IPS-15b (cell line): ENCODE results near the gene POU4F2.
A peak's percentile ranks its signal among the peaks of the same experiment; 100 is the strongest.

Experiments used
- H3K27me3 ChIP-seq: one replicate; pipeline ENCODE4 v1.6.1; 2013; ENCODE audit warnings: low read length; ENCODE audit not compliant: control insufficient read depth, insufficient read depth
- H3K36me3 ChIP-seq: one replicate; pipeline ENCODE4 v1.6.1; 2013; ENCODE audit warnings: low read length; ENCODE audit not compliant: control insufficient read depth, insufficient read depth
- H3K4me1 ChIP-seq: one replicate; pipeline ENCODE4 v1.6.1; 2013; ENCODE audit warnings: mild to moderate bottlenecking, low read length; ENCODE audit not compliant: control insufficient read depth, insufficient read depth
- H3K4me3 ChIP-seq: one replicate; pipeline ENCODE4 v1.5.1; 2013; ENCODE audit warnings: low read depth, low read length
- H3K9ac ChIP-seq: one replicate; pipeline ENCODE4 v1.6.1; 2013; ENCODE audit warnings: low read depth, mild to moderate bottlenecking, low read length
- H3K9me3 ChIP-seq: one replicate; pipeline ENCODE4 v1.6.1; 2013; ENCODE audit warnings: mild to moderate bottlenecking, low read length; ENCODE audit not compliant: control insufficient read depth, insufficient read depth

The POU4F2 gene, protein sequence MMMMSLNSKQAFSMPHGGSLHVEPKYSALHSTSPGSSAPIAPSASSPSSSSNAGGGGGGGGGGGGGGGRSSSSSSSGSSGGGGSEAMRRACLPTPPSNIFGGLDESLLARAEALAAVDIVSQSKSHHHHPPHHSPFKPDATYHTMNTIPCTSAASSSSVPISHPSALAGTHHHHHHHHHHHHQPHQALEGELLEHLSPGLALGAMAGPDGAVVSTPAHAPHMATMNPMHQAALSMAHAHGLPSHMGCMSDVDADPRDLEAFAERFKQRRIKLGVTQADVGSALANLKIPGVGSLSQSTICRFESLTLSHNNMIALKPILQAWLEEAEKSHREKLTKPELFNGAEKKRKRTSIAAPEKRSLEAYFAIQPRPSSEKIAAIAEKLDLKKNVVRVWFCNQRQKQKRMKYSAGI

DNA sequence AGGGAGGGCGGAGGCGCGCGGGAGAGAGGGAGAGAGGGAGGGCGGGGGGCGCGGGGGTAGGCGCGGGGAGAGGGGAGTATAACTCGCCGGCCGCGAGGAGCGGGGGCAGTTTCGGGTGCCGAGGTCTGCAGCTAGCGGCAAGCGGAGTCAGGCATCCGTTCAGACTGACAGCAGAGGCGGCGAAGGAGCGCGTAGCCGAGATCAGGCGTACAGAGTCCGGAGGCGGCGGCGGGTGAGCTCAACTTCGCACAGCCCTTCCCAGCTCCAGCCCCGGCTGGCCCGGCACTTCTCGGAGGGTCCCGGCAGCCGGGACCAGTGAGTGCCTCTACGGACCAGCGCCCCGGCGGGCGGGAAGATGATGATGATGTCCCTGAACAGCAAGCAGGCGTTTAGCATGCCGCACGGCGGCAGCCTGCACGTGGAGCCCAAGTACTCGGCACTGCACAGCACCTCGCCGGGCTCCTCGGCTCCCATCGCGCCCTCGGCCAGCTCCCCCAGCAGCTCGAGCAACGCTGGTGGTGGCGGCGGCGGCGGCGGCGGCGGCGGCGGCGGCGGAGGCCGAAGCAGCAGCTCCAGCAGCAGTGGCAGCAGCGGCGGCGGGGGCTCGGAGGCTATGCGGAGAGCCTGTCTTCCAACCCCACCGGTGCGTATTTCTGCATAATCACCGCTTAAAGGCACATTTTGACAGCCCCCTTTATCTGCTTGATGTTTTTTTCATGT lies at the start of gene POU4F2:
POU4F2 (plus strand) TSS at position 108 of the 720 bp plus-strand sequence; CDS start at position 356, 248 bp downstream.
- H3K9ac ChIP-seq: no peak within 1 kb of the TSS
- H3K36me3 ChIP-seq: no peaks in the 10 kb centered on the region
- H3K4me1 ChIP-seq: no peaks in the 10 kb centered on the region
- H3K9me3 ChIP-seq: no peaks in the 10 kb centered on the region
- peak within 1 kb of the TSS; percentile 41 for H3K4me3 ChIP-seq
- peaks cover 97% of the 10 kb centered on the region for H3K27me3 ChIP-seq

DNA sequence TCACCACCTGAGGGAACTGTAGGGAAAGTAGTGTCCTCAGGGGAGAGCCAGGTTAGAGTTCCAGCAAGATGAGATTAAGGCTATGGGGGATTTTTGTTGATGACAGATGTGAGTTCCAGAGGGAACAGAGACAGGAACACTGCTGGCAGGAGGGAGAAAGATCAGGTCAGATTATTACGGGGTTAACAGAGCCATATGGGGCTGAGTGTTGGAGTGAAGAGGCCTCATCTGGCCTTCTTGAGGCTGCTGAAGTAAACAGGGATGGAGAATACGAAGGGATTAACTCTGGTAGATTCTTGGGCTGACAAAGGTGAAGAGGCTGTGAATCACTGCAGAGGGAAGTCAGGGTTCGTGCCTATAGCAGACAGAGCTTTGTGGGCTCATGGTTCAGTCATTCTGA lies 47.9 kb upstream of the POU4F2 start:
- Histone ChIP-seq H3K9me3 (no peaks in the 10 kb centered on the region), H3K36me3 (no peaks in the 10 kb centered on the region), H3K27me3 (no peaks in the 10 kb centered on the region), H3K9ac (no peak overlapping the region), H3K4me1 (no peaks in the 10 kb centered on the region), H3K4me3 (no peak overlapping the region)

DNA sequence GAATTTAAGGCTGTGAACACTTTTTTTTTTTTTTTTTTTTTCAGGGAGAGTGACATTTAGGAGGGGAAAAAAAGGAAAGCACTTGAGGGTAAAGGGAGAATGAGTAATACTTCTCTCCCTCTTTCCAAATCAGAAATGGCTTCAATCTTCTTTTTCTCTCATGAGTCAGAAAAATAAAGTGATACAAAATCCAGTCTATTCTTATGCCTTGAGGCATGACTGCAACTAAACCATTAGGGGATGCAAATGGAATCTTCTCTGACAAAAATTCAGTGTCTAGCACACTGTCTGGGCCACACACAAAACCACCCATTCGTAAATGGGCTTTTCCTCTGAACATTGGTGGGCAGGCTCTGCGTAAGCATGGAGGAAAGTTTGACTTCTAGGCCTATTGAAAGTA lies 46.7 kb upstream of the POU4F2 start:
- Histone ChIP-seq H3K9ac (no peak overlapping the region), H3K4me1 (no peaks in the 10 kb centered on the region), H3K27me3 (no peaks in the 10 kb centered on the region), H3K4me3 (no peak overlapping the region), H3K36me3 (no peaks in the 10 kb centered on the region), H3K9me3 (no peaks in the 10 kb centered on the region)

DNA sequence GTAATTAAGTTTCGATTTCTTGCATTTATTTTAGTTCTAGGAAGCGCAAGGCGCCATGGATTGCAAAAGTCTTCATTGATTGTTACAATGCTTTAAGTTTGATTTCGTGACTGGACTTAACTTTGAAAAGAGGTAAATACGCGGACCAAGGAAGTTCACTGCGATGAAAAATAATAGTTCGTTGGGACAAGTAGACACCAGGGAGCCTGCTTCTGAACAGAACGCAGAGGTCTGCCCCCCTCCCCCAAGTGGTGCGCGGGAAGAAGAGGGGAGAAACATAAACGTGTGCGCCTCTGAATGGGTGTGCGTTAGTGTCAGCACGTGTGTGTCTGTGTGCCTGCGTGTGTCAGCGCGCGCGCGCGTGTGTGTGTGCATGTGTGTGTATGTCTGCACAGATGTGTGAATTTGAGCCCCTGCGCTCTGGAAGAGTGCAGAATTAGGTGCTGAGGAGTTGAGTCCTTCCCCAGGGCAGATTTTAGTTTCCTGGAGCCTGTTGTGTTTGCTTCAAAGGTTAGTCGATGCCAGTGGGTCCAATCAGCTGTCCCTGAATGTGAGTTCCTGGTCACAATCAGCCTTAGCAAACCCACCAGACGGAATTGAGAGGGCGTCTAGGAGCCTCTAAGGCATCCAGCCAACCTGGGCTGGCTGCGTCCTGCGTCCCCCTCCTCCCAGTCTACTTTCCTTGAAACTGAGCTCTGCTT lies 5.8 kb upstream of the POU4F2 start:
- H3K27me3 ChIP-seq: peaks cover 100% of the 10 kb centered on the region

DNA sequence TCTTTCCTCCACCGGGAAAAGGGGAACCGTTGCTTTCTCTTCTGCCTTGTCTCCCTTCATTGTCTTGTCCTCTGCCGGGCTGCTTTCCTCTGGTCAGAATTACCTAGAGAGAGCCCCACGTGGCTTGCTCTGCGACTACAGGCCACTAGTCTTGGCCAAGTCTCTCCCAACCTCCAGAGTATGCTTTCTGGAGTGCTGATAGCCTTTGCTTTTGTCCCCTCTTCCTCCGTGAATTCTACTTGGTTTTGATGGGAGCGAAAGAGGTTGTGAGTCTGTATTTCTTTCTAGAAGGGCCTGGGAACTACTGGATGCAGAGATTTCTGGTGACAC lies 5.3 kb upstream of the POU4F2 start:
- peaks cover 5% of the 10 kb centered on the region for H3K4me1 ChIP-seq
- peaks cover 100% of the 10 kb centered on the region for H3K27me3 ChIP-seq
- no peaks in the 10 kb centered on the region for H3K36me3 ChIP-seq
- no peak overlapping the region for H3K9ac ChIP-seq
- no peaks in the 10 kb centered on the region for H3K9me3 ChIP-seq
- peak overlapping the region; percentile 37 for H3K4me3 ChIP-seq

More for the DNA sequence above, 5.8 kb upstream of the POU4F2 start:
- Histone ChIP-seq H3K36me3 (no peaks in the 10 kb centered on the region), H3K9me3 (no peaks in the 10 kb centered on the region), H3K9ac (no peak overlapping the region), H3K4me3 (peak overlapping the region; percentile 37), H3K4me1 (peaks cover 5% of the 10 kb centered on the region)

DNA sequence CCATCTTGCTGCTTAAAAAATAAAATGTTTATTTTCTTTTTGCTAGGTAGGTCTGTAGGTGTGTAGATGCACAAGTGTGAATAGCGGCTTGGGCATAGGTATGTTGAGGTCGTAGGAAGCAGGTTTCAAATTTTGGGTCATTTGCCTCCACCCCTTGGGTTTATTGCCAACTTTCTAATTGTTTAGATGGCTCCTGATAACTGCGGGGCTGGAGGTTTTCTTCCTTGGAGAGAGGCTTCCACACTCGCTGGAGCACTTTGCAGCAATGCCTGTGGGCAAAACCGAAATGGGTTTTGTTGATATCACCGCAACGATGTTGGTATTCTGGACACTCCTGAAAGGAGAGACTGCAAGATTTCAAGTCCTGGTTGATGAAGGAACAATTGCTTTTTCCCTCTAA lies 3.9 kb upstream of the POU4F2 start:
- peaks cover 97% of the 10 kb centered on the region for H3K27me3 ChIP-seq
- no peak overlapping the region for H3K9ac ChIP-seq
- H3K4me3 ChIP-seq: no peak overlapping the region
- H3K36me3 ChIP-seq: no peaks in the 10 kb centered on the region
- H3K9me3 ChIP-seq: no peaks in the 10 kb centered on the region
- peaks cover 5% of the 10 kb centered on the region for H3K4me1 ChIP-seq

DNA sequence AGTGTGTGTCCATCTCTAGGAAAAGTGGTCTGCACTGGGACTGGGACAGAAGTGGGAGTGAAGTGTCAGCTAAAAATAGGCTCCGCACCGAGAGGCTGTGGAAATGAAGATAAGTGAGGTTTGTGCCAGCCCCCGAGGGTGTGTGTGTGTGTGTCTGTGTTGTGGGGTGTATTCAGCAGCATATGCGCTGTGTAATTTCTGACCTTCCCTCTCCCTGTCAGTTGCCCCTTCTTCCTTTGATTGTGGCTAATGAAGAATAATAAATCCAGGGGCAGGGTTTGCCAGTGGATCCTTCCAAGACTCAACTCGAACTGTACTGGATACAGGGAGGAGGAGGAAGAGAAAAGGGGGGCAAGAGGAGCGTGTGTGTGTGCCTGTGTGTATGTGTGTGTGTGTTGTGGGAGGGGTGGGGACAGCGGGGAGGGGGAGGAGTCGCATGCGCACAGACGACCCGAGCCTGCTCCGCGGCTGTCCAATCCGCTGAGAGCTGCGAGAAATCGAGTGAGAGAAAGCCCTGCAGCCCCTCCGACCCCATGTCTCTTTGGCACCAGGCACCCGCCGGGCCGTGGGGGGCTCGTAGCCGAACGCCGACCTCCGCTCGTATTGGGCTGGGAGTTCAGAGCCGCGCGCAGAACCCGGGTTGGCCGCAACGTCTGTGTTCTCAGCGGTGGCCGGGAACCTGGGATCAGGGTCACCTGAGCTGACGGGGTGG lies 916 bp upstream of the POU4F2 start:
- H3K36me3 ChIP-seq: no peaks in the 10 kb centered on the region
- peaks cover 97% of the 10 kb centered on the region for H3K27me3 ChIP-seq
- H3K4me3 ChIP-seq: peak overlapping the region; percentile 41

DNA sequence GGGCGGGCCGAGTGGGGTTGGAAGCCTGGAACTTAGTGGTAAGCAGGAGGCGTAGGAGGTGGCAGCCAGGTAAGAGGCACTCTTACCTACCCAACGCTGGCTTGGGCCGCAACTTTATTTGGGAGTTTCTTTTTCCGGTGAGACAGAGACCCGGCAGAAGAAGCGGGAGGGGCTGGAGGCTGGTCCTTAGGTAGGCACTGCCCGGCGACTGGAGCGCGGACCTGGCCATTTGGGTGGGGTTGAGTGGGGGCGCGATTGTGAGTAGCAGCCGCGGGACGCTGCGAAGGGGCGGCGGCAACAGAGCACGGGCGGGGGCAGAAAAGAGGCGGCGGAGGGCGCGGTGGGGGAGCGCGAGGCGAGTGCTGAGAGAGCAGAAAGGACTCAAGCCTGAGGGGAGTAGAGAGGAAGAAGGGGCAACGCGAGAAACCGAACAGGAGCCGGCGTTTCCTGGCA lies 334 bp upstream of the POU4F2 start:
- Histone ChIP-seq H3K4me1 (peaks cover 2% of the 10 kb centered on the region), H3K27me3 (peaks cover 97% of the 10 kb centered on the region), H3K9ac (no peak overlapping the region), H3K9me3 (no peaks in the 10 kb centered on the region), H3K36me3 (no peaks in the 10 kb centered on the region), H3K4me3 (peak overlapping the region; percentile 41)

More for the DNA sequence above, 916 bp upstream of the POU4F2 start:
- Histone ChIP-seq H3K9me3 (no peaks in the 10 kb centered on the region), H3K4me1 (peaks cover 5% of the 10 kb centered on the region), H3K9ac (no peak overlapping the region)

DNA sequence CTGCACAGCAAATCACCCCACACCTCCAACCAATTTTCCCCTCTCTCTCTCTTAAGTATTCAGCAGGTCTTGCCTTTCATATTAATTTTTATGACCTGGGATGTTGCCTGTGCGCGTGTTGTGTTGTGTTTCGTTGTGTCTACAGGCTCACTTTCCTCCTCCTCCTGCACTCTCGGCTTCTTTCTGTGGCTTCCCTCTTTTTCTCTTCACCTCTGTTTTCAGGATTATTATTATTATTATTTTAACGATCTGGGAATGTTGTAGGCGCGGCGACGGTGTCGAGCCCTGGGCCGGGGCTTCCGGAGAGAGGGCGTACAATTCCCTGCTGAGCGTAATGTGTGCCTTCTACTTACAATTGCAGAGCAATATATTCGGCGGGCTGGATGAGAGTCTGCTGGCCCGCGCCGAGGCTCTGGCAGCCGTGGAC lies 826 bp downstream of the POU4F2 start:
- peaks cover 97% of the 10 kb centered on the region for H3K27me3 ChIP-seq
- peak overlapping the region; percentile 37 for H3K4me3 ChIP-seq

DNA sequence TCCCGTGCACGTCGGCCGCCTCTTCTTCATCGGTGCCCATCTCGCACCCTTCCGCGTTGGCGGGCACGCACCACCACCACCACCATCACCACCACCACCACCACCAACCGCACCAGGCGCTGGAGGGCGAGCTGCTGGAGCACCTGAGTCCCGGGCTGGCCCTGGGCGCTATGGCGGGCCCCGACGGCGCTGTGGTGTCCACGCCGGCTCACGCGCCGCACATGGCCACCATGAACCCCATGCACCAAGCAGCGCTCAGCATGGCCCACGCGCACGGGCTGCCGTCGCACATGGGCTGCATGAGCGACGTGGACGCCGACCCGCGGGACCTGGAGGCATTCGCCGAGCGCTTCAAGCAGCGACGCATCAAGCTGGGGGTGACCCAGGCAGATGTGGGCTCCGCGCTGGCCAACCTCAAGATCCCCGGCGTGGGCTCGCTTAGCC lies 1.4 kb downstream of the POU4F2 start:
- Histone ChIP-seq H3K27me3 (peaks cover 97% of the 10 kb centered on the region), H3K4me1 (no peaks in the 10 kb centered on the region), H3K9me3 (no peaks in the 10 kb centered on the region), H3K9ac (no peak overlapping the region), H3K4me3 (peak overlapping the region; percentile 37), H3K36me3 (no peaks in the 10 kb centered on the region)

More for the DNA sequence above, 826 bp downstream of the POU4F2 start:
- Histone ChIP-seq H3K4me1 (no peaks in the 10 kb centered on the region), H3K36me3 (no peaks in the 10 kb centered on the region), H3K9me3 (no peaks in the 10 kb centered on the region), H3K9ac (no peak overlapping the region)

DNA sequence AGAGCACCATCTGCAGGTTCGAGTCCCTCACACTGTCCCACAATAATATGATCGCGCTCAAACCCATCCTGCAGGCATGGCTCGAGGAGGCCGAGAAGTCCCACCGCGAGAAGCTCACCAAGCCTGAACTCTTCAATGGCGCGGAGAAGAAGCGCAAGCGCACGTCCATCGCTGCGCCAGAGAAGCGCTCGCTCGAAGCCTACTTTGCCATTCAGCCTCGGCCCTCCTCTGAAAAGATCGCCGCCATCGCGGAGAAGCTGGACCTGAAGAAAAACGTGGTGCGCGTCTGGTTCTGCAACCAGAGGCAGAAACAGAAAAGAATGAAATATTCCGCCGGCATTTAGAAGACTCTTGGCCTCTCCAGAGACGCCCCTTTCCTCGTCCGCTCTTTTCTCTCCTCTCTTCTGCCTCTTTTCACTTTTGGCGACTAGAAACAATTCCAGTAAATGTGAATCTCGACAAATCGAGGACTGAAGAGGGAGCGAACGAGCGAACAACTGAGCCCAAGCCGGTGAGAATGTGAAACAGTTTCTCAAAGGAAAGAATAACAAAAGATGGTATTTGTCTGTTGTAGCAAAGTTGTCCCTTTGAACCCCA lies 1.9 kb downstream of the POU4F2 start:
- Histone ChIP-seq H3K9me3 (no peaks in the 10 kb centered on the region), H3K4me1 (no peaks in the 10 kb centered on the region), H3K27me3 (peaks cover 97% of the 10 kb centered on the region), H3K4me3 (peak overlapping the region; percentile 37), H3K36me3 (no peaks in the 10 kb centered on the region), H3K9ac (no peak overlapping the region)
